NCI-H1105 (cell line): ENCODE data around the gene BANF2.
A peak's percentile ranks its signal among the peaks of the same experiment; 100 is the strongest.

Experiments used
- DNase-seq: peaks from one replicate; lab custom pipeline; 2025; lab: John Stamatoyannopoulos, UW

The BANF2 gene

GRCh38 chr20:17735959-17736621 is 36.3 kb downstream of the BANF2 start:
- no peak for DNase-seq

GRCh38 chr20:17738154-17738553 is 38.4 kb downstream of the BANF2 start:
- no peak for DNase-seq

GRCh38 chr20:17741220-17741619 is 41.5 kb downstream of the BANF2 start:
- no peak for DNase-seq

GRCh38 chr20:17742731-17743130 is 43.0 kb downstream of the BANF2 start:
- no peak for DNase-seq

GRCh38 chr20:17743677-17744076 is 43.9 kb downstream of the BANF2 start:
- DNase-seq: no peak

- DNase-seq: no peak
These were observed 47.7 kb downstream of the BANF2 start for GRCh38 chr20:17747431-17747846.

GRCh38 chr20:17748279-17748678 is 48.5 kb downstream of the BANF2 start:
- DNase-seq: no peak

- no peak for DNase-seq
These were observed 49.8 kb downstream of the BANF2 start for GRCh38 chr20:17749626-17749977.

GRCh38 chr20:17749978-17750721 is 50.4 kb downstream of the BANF2 start:
- DNase-seq: no peak

- no peak for DNase-seq
These were observed 50.9 kb downstream of the BANF2 start for GRCh38 chr20:17750722-17751045.

- no peak for DNase-seq
These were observed 51.9 kb downstream of the BANF2 start for GRCh38 chr20:17751640-17752039.

GRCh38 chr20:17752459-17752858 is 52.7 kb downstream of the BANF2 start:
- no peak for DNase-seq

- no peak for DNase-seq
These were observed 53.8 kb downstream of the BANF2 start for GRCh38 chr20:17753516-17753915.

- DNase-seq: no peak
These were observed 56.8 kb downstream of the BANF2 start for GRCh38 chr20:17756529-17756928.

GRCh38 chr20:17757496-17757895 is 57.7 kb downstream of the BANF2 start:
- DNase-seq: no peak

- no peak for DNase-seq
These were observed 58.2 kb downstream of the BANF2 start for GRCh38 chr20:17758010-17758409.

- no peak for DNase-seq
These were observed 58.7 kb downstream of the BANF2 start for GRCh38 chr20:17758512-17758911.

- no peak for DNase-seq
These were observed 59.7 kb downstream of the BANF2 start for GRCh38 chr20:17759449-17759848.

GRCh38 chr20:17761604-17762003 is 61.8 kb downstream of the BANF2 start:
- no peak for DNase-seq

GRCh38 chr20:17762243-17762872 is 62.6 kb downstream of the BANF2 start:
- peak; percentile 36 for DNase-seq

- no peak for DNase-seq
These were observed 63.2 kb downstream of the BANF2 start for GRCh38 chr20:17762873-17763557.

- DNase-seq: no peak
These were observed 65.3 kb downstream of the BANF2 start for GRCh38 chr20:17765017-17765416.

GRCh38 chr20:17765584-17765983 is 65.8 kb downstream of the BANF2 start:
- DNase-seq: no peak
